Neural progenitor cell (in vitro differentiated cells): ENCODE measurements around the gene ZNF287. TPM values are rescaled to one million over a fixed set of nuclear protein-coding genes. Genes with fewer than 3 reads are reported as not detected.

ENCODE experiments used
- DNase-seq: peaks from one replicate; pipeline ENCODE4 v3.0.0-alpha.2; 2016; ENCODE audit warnings: low spot score
- H2AFZ ChIP-seq: fragments of 200-600 bp; sonication (generic); replicated peaks from 2 replicates; pipeline ENCODE4 v1.6.1; 2016; ENCODE audit warnings: antibody characterized with exemption
- H3F3A ChIP-seq: fragments of 200-600 bp; sonication (generic); 2 replicates; pipeline ENCODE4 v1.6.1; 2016; ENCODE audit warnings: antibody characterized with exemption, low read depth
- H3K27ac ChIP-seq: fragments of 200-600 bp; sonication (generic); 2 replicates; pipeline ENCODE4 v1.5.1; 2016; ENCODE audit warnings: mild to moderate bottlenecking
- H3K27me3 ChIP-seq: fragments of 200-600 bp; sonication (generic); 2 replicates; pipeline ENCODE4 v1.6.1; 2016; ENCODE audit warnings: mild to moderate bottlenecking, moderate library complexity
- H3K36me3 ChIP-seq: fragments of 200-600 bp; sonication (generic); 2 replicates; pipeline ENCODE4 v1.5.1; 2016
- H3K4me1 ChIP-seq: fragments of 200-600 bp; sonication (generic); 2 replicates; pipeline ENCODE4 v1.6.1; 2016; ENCODE audit warnings: mixed run types
- H3K4me2 ChIP-seq: fragments of 200-600 bp; sonication (generic); 2 replicates; pipeline ENCODE4 v1.6.1; 2016
- H3K4me3 ChIP-seq: fragments of 200-600 bp; sonication (generic); 2 replicates; pipeline ENCODE4 v1.5.1; 2016
- H3K79me2 ChIP-seq: fragments of 200-600 bp; sonication (generic); 2 replicates; pipeline ENCODE4 v1.6.1; 2016; ENCODE audit warnings: low read depth
- H3K9ac ChIP-seq: fragments of 200-600 bp; sonication (generic); 2 replicates; pipeline ENCODE4 v1.6.1; 2016
- H3K9me3 ChIP-seq: fragments of 200-600 bp; sonication (generic); 2 replicates; pipeline ENCODE4 v1.5.1; 2016; ENCODE audit warnings: low read depth
- H4K20me1 ChIP-seq: fragments of 200-600 bp; sonication (generic); 2 replicates; pipeline ENCODE4 v1.6.1; 2016; ENCODE audit warnings: low read depth
- H3K27ac Mint-ChIP-seq: 3 replicates; pipeline ENCODE4 v1.8.0; 2021; ENCODE audit warnings: mixed read lengths
- H3K27me3 Mint-ChIP-seq: 2 replicates; pipeline ENCODE4 v1.8.0; 2022; ENCODE audit warnings: low read depth, mild to moderate bottlenecking, inconsistent platforms, moderate library complexity, mixed read lengths; ENCODE audit not compliant: insufficient read depth
- H3K36me3 Mint-ChIP-seq: 3 replicates; pipeline ENCODE4 v1.8.0; 2021; ENCODE audit warnings: mixed read lengths
- H3K4me1 Mint-ChIP-seq: 3 replicates; pipeline ENCODE4 v1.8.0; 2021; ENCODE audit warnings: mixed read lengths
- H3K4me3 Mint-ChIP-seq: 3 replicates; pipeline ENCODE4 v1.8.0; 2021; ENCODE audit warnings: mild to moderate bottlenecking, moderate library complexity, mixed read lengths
- H3K9me3 Mint-ChIP-seq: 3 replicates; pipeline ENCODE4 v1.8.0; 2020; ENCODE audit warnings: mixed read lengths
- CTCF ChIP-seq: fragments of 200-600 bp; sonication (generic); IDR thresholded peaks from 2 replicates; pipeline ENCODE4 v1.5.1; 2017; ENCODE audit warnings: antibody characterized with exemption, mild to moderate bottlenecking
- EZH2 ChIP-seq: fragments of 200-600 bp; sonication (generic); IDR thresholded peaks from 2 replicates; pipeline ENCODE4 v1.6.1; 2017; ENCODE audit warnings: antibody characterized with exemption, mild to moderate bottlenecking, moderate library complexity
- EZH2phosphoT487 ChIP-seq: fragments of 200-600 bp; sonication (generic); IDR thresholded peaks from 2 replicates; pipeline ENCODE4 v1.6.1; 2017; ENCODE audit warnings: antibody characterized with exemption
- total RNA-seq: library from RNA; depleted of rRNA; stranded (reverse); fragments of >200 nt; gene quantifications from 2 replicates; pipeline ENCODE4 v1.2.3, GENCODE V29; 2015; ENCODE audit warnings: low replicate concordance

ZNF287 gene
- total RNA-seq, 1 donor from 2014 or later, result 8.7 TPM

DNA sequence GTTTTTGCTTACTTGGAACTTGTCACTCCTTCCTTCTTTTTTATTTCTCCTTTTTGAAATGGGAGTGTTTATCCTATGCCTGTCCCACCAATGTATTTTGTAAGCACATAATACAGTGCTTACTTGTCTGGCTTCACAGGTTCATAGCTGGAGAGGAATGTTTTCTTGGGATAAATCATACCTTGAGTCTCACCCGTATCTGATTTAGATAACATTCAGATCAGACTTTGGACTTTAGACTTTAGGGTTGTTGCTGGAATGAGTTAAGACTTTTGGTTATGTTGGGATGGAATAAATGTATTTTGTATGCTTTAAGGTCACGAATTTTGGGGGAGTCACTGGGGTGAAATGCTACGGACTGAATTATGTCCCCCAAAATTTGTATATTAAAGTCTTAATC is 64.0 kb downstream of the ZNF287 start:
- TF ChIP-seq EZH2phosphoT487 (no peak), EZH2 (no peak), CTCF (no peak)
- Histone ChIP-seq H3K79me2 (no peaks in the 10 kb centered on the region), H3K4me3 (no peak overlapping the region), H3K9ac (no peak overlapping the region), H3K36me3 (no peaks in the 10 kb centered on the region), H3K4me1 (no peaks in the 10 kb centered on the region), H2AFZ (no peak overlapping the region), H3K27me3 (no peaks in the 10 kb centered on the region), H3K9me3 (no peaks in the 10 kb centered on the region), H3F3A (no peaks in the 10 kb centered on the region), H4K20me1 (no peaks in the 10 kb centered on the region), H3K27ac (no peak overlapping the region), H3K4me2 (no peak overlapping the region)
- Mint-ChIP-seq H3K4me1 (peaks cover 18% of the 10 kb centered on the region), H3K36me3 (no peaks in the 10 kb centered on the region), H3K4me3 (no peak overlapping the region), H3K27ac (no peak overlapping the region), H3K9me3 (no peaks in the 10 kb centered on the region), H3K27me3 (peaks cover 2% of the 10 kb centered on the region)
- no peak for DNase-seq

Other genes with a start within 250 kb of the ZNF287 start
- gene CENPV, start 215.7 kb downstream of the ZNF287 start, total RNA-seq, result 220 and 338 TPM in 2 replicates
- 1,249 and 1,476 TPM in 2 replicates for gene UBB, start 188.1 kb downstream of the ZNF287 start, total RNA-seq
- gene TRPV2, start 153.6 kb downstream of the ZNF287 start, total RNA-seq, result 0.49 and 0.53 TPM in 2 replicates
- 4.0 and 7.2 TPM in 2 replicates for gene LRRC75A, start 77.0 kb downstream of the ZNF287 start, total RNA-seq
- 6.8 and 8.4 TPM in 2 replicates for gene ZNF624, start 84.6 kb upstream of the ZNF287 start, total RNA-seq
- gene CCDC144A, start 121.0 kb upstream of the ZNF287 start, total RNA-seq, result 5.4 and 8.2 TPM in 2 replicates